NT2/D1 (cell line): Measurements from ENCODE around the gene SASS6.

Source experiments
- SUZ12 ChIP-seq: IDR thresholded peaks from 2 replicates; pipeline ENCODE4 v1.6.1; 2011; ENCODE audit not compliant: insufficient read length, insufficient read depth; ENCODE audit errors: extremely low read depth
- YY1 ChIP-seq: IDR thresholded peaks from 2 replicates; pipeline ENCODE4 v1.6.1; 2011; ENCODE audit not compliant: insufficient read length, insufficient read depth
- ZNF274 ChIP-seq: IDR thresholded peaks from 2 replicates; pipeline ENCODE4 v1.6.1; 2011; ENCODE audit warnings: mild to moderate bottlenecking, low read depth, low read length

DNA sequence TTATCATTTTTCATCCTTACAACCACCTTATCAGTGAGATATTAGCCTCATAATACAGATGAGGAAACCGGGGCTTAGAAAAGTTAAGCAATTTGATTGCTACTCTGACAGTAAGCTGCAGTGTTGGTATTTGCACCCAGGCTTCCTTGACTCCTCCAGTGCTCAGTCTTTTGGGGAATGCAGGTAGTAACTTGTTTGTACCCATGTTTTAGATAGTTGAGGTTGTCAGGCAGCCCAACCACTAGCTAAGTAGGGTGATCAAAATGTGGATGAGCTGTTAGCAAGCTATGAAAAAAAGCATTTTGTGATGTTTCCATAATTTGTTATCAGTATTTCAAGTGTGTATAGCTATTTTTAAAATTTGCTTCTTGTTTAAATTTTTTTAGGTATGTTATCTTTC, 80.8 kb downstream of the SASS6 start:
- TF ChIP-seq SUZ12 = no peak
- no peak for TF ChIP-seq ZNF274
- no peak for TF ChIP-seq YY1
